Nephron (organoid): ENCODE data around the gene SGCE.

ENCODE experiments used
- H3K27ac Mint-ChIP-seq, 3 experiments: 2 replicates each; pipeline ENCODE4 v1.8.0; 2020; ENCODE audit warnings: mixed read lengths in 3 of 3, mild to moderate bottlenecking in 2 of 3, moderate library complexity in 1 of 3
- H3K27me3 Mint-ChIP-seq: 2 replicates; pipeline ENCODE4 v1.8.0; 2021; ENCODE audit warnings: low read depth, mild to moderate bottlenecking, moderate library complexity, mixed read lengths
- H3K36me3 Mint-ChIP-seq: 2 replicates; pipeline ENCODE4 v1.8.0; 2020; ENCODE audit warnings: low read depth, mixed read lengths
- H3K4me1 Mint-ChIP-seq: 2 replicates; pipeline ENCODE4 v1.8.0; 2020; ENCODE audit warnings: mixed read lengths
- H3K4me3 Mint-ChIP-seq, 3 experiments: 2 replicates each; pipeline ENCODE4 v1.8.0; 2020; ENCODE audit warnings: mild to moderate bottlenecking in 3 of 3, mixed read lengths in 3 of 3, moderate library complexity in 2 of 3
- H3K9me3 Mint-ChIP-seq: 2 replicates; pipeline ENCODE4 v1.8.0; 2020; ENCODE audit warnings: mixed read lengths
- CTCF ChIP-seq, 3 experiments: fragments of 200-600 bp; sonication (generic); IDR thresholded peaks; one replicate each; pipeline ENCODE4 v1.5.0; 2021; ENCODE audit warnings: antibody characterized with exemption in 3 of 3; ENCODE audit not compliant: unreplicated experiment in 3 of 3

SGCE gene

GRCh38 chr7:94584113-94584512 lies 71.8 kb downstream of the SGCE start:
- H3K36me3 Mint-ChIP-seq = peaks cover 51% of the 10 kb centered on the region
- H3K4me1 Mint-ChIP-seq = no peaks in the 10 kb centered on the region
- no peak for TF ChIP-seq CTCF (IDR thresholded peaks at IDR 0.05; ENCODE audit: unreplicated experiment in 3 of 3)
- H3K4me3 Mint-ChIP-seq = no peak overlapping the region
- no peaks in the 10 kb centered on the region for H3K27me3 Mint-ChIP-seq
- H3K9me3 Mint-ChIP-seq = no peaks in the 10 kb centered on the region
- H3K27ac Mint-ChIP-seq = no peak overlapping the region

- Mint-ChIP-seq H3K36me3 (peaks cover 65% of the 10 kb centered on the region), H3K27me3 (no peaks in the 10 kb centered on the region), H3K9me3 (peaks cover 21% of the 10 kb centered on the region), H3K27ac (no peak overlapping the region), H3K4me1 (no peaks in the 10 kb centered on the region), H3K4me3 (no peak overlapping the region)
- no peak for TF ChIP-seq CTCF (IDR thresholded peaks at IDR 0.05; ENCODE audit: unreplicated experiment in 3 of 3)
These were observed 75.3 kb downstream of the SGCE start for GRCh38 chr7:94580601-94581000.

- no peak for TF ChIP-seq CTCF (IDR thresholded peaks at IDR 0.05; ENCODE audit: unreplicated experiment in 3 of 3)
- Mint-ChIP-seq H3K27ac (no peak overlapping the region), H3K4me3 (no peak overlapping the region), H3K4me1 (no peaks in the 10 kb centered on the region), H3K27me3 (no peaks in the 10 kb centered on the region), H3K36me3 (peaks cover 73% of the 10 kb centered on the region), H3K9me3 (peaks cover 30% of the 10 kb centered on the region)
These were observed 76.5 kb downstream of the SGCE start for GRCh38 chr7:94579470-94579869.

- peaks cover 38% of the 10 kb centered on the region for H3K9me3 Mint-ChIP-seq
- no peaks in the 10 kb centered on the region for H3K27me3 Mint-ChIP-seq
- H3K4me3 Mint-ChIP-seq = no peak overlapping the region
- no peak for TF ChIP-seq CTCF (IDR thresholded peaks at IDR 0.05; ENCODE audit: unreplicated experiment in 3 of 3)
- H3K4me1 Mint-ChIP-seq = no peaks in the 10 kb centered on the region
- H3K36me3 Mint-ChIP-seq = peaks cover 78% of the 10 kb centered on the region
- no peak overlapping the region for H3K27ac Mint-ChIP-seq
These were observed 77.3 kb downstream of the SGCE start for GRCh38 chr7:94578614-94579013.

- Mint-ChIP-seq H3K27me3 (no peaks in the 10 kb centered on the region), H3K4me1 (no peaks in the 10 kb centered on the region), H3K9me3 (peaks cover 51% of the 10 kb centered on the region), H3K4me3 (no peak overlapping the region), H3K36me3 (peaks cover 86% of the 10 kb centered on the region), H3K27ac (no peak overlapping the region)
- no peak for TF ChIP-seq CTCF (IDR thresholded peaks at IDR 0.05; ENCODE audit: unreplicated experiment in 3 of 3)
These were observed 78.6 kb downstream of the SGCE start for GRCh38 chr7:94577357-94577756.

- H3K27me3 Mint-ChIP-seq = no peaks in the 10 kb centered on the region
- H3K36me3 Mint-ChIP-seq = peaks cover 90% of the 10 kb centered on the region
- H3K9me3 Mint-ChIP-seq = peaks cover 59% of the 10 kb centered on the region
- TF ChIP-seq CTCF (IDR thresholded peaks at IDR 0.05; ENCODE audit: unreplicated experiment in 3 of 3) = no peak
- H3K4me1 Mint-ChIP-seq = no peaks in the 10 kb centered on the region
- no peak overlapping the region for H3K4me3 Mint-ChIP-seq
- H3K27ac Mint-ChIP-seq = no peak overlapping the region
These were observed 79.6 kb downstream of the SGCE start for GRCh38 chr7:94576316-94576715.
